HepG2 (cell line): Measurements from ENCODE around the gene JSRP1. TPM values are rescaled to one million over a fixed set of nuclear protein-coding genes. Genes with fewer than 3 reads are reported as not detected.

Experiments used
- AKNA ChIP-seq: sonication (generic); formaldehyde crosslinking; IDR thresholded peaks from 2 replicates; pipeline ENCODE4 v1.4.0; 2020; ENCODE audit warnings: missing genetic modification reagents, borderline replicate concordance
- E2F1 ChIP-seq: sonication (generic); formaldehyde crosslinking; IDR thresholded peaks from 2 replicates; pipeline ENCODE4 v1.5.0; 2020; ENCODE audit warnings: missing genetic modification reagents
- HNF4A ChIP-seq: sonication (generic); formaldehyde crosslinking; IDR thresholded peaks from 2 replicates; pipeline ENCODE4 v1.4.0; 2020; ENCODE audit warnings: missing genetic modification reagents
- JUND ChIP-seq: sonication (generic); formaldehyde crosslinking; IDR thresholded peaks from 2 replicates; pipeline ENCODE4 v1.8.0; 2022; ENCODE audit warnings: mild to moderate bottlenecking, missing genetic modification reagents
- PHF5A ChIP-seq: IDR thresholded peaks from one replicate; pipeline ENCODE4 v1.6.1; 2018; ENCODE audit warnings: low read depth, missing genetic modification reagents; ENCODE audit not compliant: unreplicated experiment
- ZFP36L2 ChIP-seq: sonication (generic); formaldehyde crosslinking; IDR thresholded peaks from 2 replicates; pipeline ENCODE4 v1.4.0; 2020; ENCODE audit warnings: missing genetic modification reagents
- ZNF234 ChIP-seq: sonication (generic); formaldehyde crosslinking; conservative IDR thresholded peaks from 2 replicates; pipeline ENCODE4 v1.5.1; 2020; ENCODE audit warnings: mild to moderate bottlenecking, missing genetic modification reagents
- ZNF343 ChIP-seq: sonication (generic); formaldehyde crosslinking; IDR thresholded peaks from 2 replicates; pipeline ENCODE4 v1.4.0; 2020; ENCODE audit warnings: mild to moderate bottlenecking, missing genetic modification reagents
- ZNF446 ChIP-seq: sonication (generic); formaldehyde crosslinking; IDR thresholded peaks from 2 replicates; pipeline ENCODE4 v1.5.0; 2020; ENCODE audit warnings: mild to moderate bottlenecking, missing genetic modification reagents
- ZNF558 ChIP-seq: sonication (generic); formaldehyde crosslinking; IDR thresholded peaks from 2 replicates; pipeline ENCODE4 v1.9.0; 2022; ENCODE audit warnings: mild to moderate bottlenecking, missing genetic modification reagents, borderline replicate concordance
- ZNF574 ChIP-seq: sonication (generic); formaldehyde crosslinking; IDR thresholded peaks from 2 replicates; pipeline ENCODE4 v1.4.0; 2020; ENCODE audit warnings: missing genetic modification reagents
- ZNF598 ChIP-seq: sonication (generic); formaldehyde crosslinking; IDR thresholded peaks from 2 replicates; pipeline ENCODE4 v1.5.1; 2020; ENCODE audit warnings: mild to moderate bottlenecking, missing genetic modification reagents, borderline replicate concordance
- ZNF607 ChIP-seq: sonication (generic); formaldehyde crosslinking; IDR thresholded peaks from 2 replicates; pipeline ENCODE4 v1.5.1; 2020; ENCODE audit warnings: missing genetic modification reagents, mild to moderate bottlenecking, borderline replicate concordance
- ZNF883 ChIP-seq: sonication (generic); formaldehyde crosslinking; IDR thresholded peaks from 2 replicates; pipeline ENCODE4 v1.5.1; 2020; ENCODE audit warnings: mild to moderate bottlenecking, missing genetic modification reagents; ENCODE audit errors: not compliant biosample characterization
- polyA plus RNA-seq, 8 experiments: library from polyadenylated mRNA; depleted of rRNA in 3 of 8; stranded (reverse) in 7 of 8; unstranded in 1 of 8; fragments of >200 nt; fragmentation: Illumina TruSeq in 4 of 8; extraction: Trizol in 4 of 8; gene quantifications; 2 replicates each; pipeline versions ENCODE4 v1.2.1 to v1.2.3, GENCODE V29; 2011 to 2016; ENCODE audit warnings: low read depth in 4 of 8, missing spikeins in 1 of 8, mixed read lengths in 1 of 8; ENCODE audit not compliant: insufficient read depth in 1 of 8
- total RNA-seq, 5 experiments: library from RNA; depleted of rRNA; stranded (reverse); fragments of >200 nt; fragmentation: Illumina TruSeq; extraction: Trizol; gene quantifications; 2 replicates each; pipeline ENCODE4 v1.2.3, GENCODE V29; 2016; ENCODE audit warnings: low read depth in 1 of 5
- TF ChIP-seq, protein P1 (sequence below): IDR thresholded peaks from 2 replicates; pipeline ENCODE4 v1.4.0; 2020; ENCODE audit warnings: mild to moderate bottlenecking, missing genetic modification reagents

JSRP1 gene
- total and polyA plus RNA-seq, 2 of the 13 experiments (the other 11 are each of a cell fraction or from before 2014, with no cell fraction given), result 0.16 to 0.38 TPM

DNA sequence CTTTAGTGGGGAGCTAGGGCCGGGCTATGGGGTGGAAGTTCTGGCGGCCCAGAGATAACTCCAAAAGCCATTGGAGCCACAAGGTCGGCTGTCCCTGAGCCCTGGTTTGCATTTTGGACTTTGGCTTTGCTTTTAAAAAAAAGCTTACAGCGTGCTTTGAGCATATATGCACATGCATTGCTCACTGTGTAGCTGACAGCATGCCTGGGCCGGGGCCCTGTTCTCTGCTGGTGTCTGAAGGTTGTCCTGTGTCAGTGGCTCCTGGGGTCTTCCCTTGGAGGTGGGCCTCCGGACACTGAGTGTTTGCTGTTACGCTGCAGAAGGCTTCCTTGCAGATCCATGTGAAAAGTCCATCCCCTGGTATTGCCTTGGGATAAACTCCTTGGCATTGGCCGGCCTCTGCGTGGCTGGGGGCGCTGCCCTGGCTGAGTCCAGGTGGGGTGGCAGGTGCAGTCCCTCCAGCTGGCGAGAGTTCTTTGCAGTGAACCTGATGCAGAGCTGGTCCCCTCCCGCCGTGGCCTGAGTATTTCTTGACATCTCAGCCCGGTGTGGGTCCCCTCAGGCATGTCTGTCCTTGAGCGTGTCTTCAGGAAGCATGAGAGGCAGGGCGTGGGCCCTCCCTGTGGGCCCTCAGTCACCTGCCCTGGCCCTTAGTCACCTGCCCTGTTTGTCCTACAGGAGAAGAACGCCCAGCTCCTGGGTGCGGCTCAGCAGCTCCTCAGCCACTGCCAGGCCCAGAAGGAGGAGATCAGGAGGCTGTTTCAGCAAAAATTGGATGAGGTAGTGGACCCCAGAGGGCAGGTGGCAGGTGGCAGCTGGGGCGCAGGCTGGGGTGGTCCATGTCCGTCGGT is 43.1 kb downstream of the JSRP1 start (continued):
- peak; percentile 76 for TF ChIP-seq E2F1 (CRISPR knock-in tag)
- TF ChIP-seq ZNF598 (CRISPR knock-in tag), result no peak
- no peak; the same call in 1 of the 2 replicates for TF ChIP-seq ZNF446
- TF ChIP-seq, protein P1, sequence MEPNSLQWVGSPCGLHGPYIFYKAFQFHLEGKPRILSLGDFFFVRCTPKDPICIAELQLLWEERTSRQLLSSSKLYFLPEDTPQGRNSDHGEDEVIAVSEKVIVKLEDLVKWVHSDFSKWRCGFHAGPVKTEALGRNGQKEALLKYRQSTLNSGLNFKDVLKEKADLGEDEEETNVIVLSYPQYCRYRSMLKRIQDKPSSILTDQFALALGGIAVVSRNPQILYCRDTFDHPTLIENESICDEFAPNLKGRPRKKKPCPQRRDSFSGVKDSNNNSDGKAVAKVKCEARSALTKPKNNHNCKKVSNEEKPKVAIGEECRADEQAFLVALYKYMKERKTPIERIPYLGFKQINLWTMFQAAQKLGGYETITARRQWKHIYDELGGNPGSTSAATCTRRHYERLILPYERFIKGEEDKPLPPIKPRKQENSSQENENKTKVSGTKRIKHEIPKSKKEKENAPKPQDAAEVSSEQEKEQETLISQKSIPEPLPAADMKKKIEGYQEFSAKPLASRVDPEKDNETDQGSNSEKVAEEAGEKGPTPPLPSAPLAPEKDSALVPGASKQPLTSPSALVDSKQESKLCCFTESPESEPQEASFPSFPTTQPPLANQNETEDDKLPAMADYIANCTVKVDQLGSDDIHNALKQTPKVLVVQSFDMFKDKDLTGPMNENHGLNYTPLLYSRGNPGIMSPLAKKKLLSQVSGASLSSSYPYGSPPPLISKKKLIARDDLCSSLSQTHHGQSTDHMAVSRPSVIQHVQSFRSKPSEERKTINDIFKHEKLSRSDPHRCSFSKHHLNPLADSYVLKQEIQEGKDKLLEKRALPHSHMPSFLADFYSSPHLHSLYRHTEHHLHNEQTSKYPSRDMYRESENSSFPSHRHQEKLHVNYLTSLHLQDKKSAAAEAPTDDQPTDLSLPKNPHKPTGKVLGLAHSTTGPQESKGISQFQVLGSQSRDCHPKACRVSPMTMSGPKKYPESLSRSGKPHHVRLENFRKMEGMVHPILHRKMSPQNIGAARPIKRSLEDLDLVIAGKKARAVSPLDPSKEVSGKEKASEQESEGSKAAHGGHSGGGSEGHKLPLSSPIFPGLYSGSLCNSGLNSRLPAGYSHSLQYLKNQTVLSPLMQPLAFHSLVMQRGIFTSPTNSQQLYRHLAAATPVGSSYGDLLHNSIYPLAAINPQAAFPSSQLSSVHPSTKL (CRISPR knock-in tag), result peak; percentile 48; the same call in 1 of the 2 replicates
- no peak for TF ChIP-seq ZFP36L2 (CRISPR knock-in tag)
- TF ChIP-seq ZNF558 (CRISPR knock-in tag), result peak; percentile 98; the same call in 1 of the 2 replicates
- peak; percentile 90 for TF ChIP-seq ZNF607
- TF ChIP-seq HNF4A (CRISPR knock-in tag), result peak; percentile 96
- TF ChIP-seq AKNA (CRISPR knock-in tag), result peak; percentile 86; the same call in 1 of the 2 replicates
- no peak for TF ChIP-seq JUND (CRISPR knock-in tag)
- TF ChIP-seq ZNF574 (CRISPR knock-in tag), result peak; percentile 74
- TF ChIP-seq ZNF234 (CRISPR knock-in tag), result no peak
- TF ChIP-seq ZNF343 (CRISPR knock-in tag), result peak; percentile 73; the same call in 1 of the 2 replicates
- TF ChIP-seq PHF5A (CRISPR knock-in tag), result peak; percentile 75
- TF ChIP-seq ZNF883 (CRISPR knock-in tag), result peak; percentile 29
